Measurements from ENCODE around the gene INAFM1.

INAFM1 gene

DNA sequence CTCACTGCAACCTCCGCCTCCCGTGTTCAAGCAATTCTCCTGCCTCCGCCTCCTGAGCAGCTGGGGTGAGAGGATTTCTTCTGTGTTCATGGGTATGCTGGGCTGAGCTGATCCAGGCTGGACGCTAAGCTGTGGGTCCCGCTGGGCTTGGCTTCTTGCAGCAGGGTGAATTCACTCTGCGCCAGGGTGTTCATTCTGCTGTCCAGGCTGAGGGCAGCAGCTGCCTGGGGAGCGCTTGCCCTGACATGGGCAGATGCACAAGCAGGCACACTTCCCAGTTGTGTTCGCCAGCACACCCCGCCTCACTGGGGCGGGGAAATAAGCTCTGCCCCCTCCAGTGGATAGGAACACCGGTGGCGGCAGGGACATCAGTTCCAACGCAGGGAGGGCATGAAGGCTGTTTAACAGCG is 7.3 kb upstream of the INAFM1 start:
- H3K4me3 ChIP-seq (ENCODE audit: low read length), result no peak overlapping the region
- no peaks in the 10 kb centered on the region for H3K9me3 ChIP-seq (ENCODE audit: control insufficient read depth, insufficient read depth, low read length)
- H4K20me1 ChIP-seq (ENCODE audit: control insufficient read depth, insufficient read depth, low read depth, low read length), result no peaks in the 10 kb centered on the region
- H3K79me2 ChIP-seq (ENCODE audit: control insufficient read depth, low read length), result no peaks in the 10 kb centered on the region
- H3K27ac ChIP-seq (ENCODE audit: low read depth, low read length), result no peak overlapping the region
- H3F3A ChIP-seq (ENCODE audit: control insufficient read depth, insufficient read depth), result no peaks in the 10 kb centered on the region
- TF ChIP-seq EZH2phosphoT487 (IDR thresholded peaks at IDR 0.05; ENCODE audit: borderline replicate concordance, low read length), result no peak
- TF ChIP-seq, protein P1, sequence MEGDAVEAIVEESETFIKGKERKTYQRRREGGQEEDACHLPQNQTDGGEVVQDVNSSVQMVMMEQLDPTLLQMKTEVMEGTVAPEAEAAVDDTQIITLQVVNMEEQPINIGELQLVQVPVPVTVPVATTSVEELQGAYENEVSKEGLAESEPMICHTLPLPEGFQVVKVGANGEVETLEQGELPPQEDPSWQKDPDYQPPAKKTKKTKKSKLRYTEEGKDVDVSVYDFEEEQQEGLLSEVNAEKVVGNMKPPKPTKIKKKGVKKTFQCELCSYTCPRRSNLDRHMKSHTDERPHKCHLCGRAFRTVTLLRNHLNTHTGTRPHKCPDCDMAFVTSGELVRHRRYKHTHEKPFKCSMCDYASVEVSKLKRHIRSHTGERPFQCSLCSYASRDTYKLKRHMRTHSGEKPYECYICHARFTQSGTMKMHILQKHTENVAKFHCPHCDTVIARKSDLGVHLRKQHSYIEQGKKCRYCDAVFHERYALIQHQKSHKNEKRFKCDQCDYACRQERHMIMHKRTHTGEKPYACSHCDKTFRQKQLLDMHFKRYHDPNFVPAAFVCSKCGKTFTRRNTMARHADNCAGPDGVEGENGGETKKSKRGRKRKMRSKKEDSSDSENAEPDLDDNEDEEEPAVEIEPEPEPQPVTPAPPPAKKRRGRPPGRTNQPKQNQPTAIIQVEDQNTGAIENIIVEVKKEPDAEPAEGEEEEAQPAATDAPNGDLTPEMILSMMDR (IDR thresholded peaks at IDR 0.05; ENCODE audit: low read depth, low read length, poor library complexity, severe bottlenecking), result no peak
- H3K36me3 ChIP-seq (ENCODE audit: control insufficient read depth, low read length), result peaks cover 27% of the 10 kb centered on the region
- peaks cover 7% of the 10 kb centered on the region for H3K4me1 ChIP-seq (ENCODE audit: control insufficient read depth, low read length)
- no peaks in the 10 kb centered on the region for H3K27me3 ChIP-seq (ENCODE audit: control insufficient read depth, low read length)
- no peaks in the 10 kb centered on the region for H3K9me2 ChIP-seq (replicated peaks; ENCODE audit: control insufficient read depth, low read length)
- H3K4me2 ChIP-seq (ENCODE audit: low read length), result no peak overlapping the region

DNA sequence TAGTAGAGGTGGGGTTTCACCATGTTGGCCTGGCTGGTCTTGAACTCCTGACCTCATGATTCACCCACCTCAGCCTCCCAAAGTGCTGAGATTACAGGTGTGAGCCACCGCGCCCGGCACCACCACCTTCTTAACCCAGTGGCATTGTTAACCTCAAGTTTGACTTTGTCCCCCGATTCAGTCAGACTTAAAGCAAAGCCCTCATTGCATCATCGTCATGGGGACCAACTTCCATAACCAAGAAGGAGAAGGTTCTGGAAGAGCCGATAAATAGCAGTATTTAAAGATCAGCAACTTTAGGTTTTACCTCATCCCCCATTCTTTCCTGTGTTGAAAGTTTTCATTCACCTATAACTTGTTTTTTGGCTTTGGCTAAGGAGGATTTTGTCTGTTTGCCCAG is 6.7 kb upstream of the INAFM1 start:
- Histone ChIP-seq H3F3A (ENCODE audit: control insufficient read depth, insufficient read depth) (no peaks in the 10 kb centered on the region), H3K27ac (ENCODE audit: low read depth, low read length) (no peak overlapping the region), H3K9me3 (ENCODE audit: control insufficient read depth, insufficient read depth, low read length) (no peaks in the 10 kb centered on the region), H4K20me1 (ENCODE audit: control insufficient read depth, insufficient read depth, low read depth, low read length) (no peaks in the 10 kb centered on the region), H3K79me2 (ENCODE audit: control insufficient read depth, low read length) (no peaks in the 10 kb centered on the region), H3K4me3 (ENCODE audit: low read length) (no peak overlapping the region), H3K4me2 (ENCODE audit: low read length) (no peak overlapping the region), H3K36me3 (ENCODE audit: control insufficient read depth, low read length) (peaks cover 20% of the 10 kb centered on the region), H3K27me3 (ENCODE audit: control insufficient read depth, low read length) (no peaks in the 10 kb centered on the region), H3K4me1 (ENCODE audit: control insufficient read depth, low read length) (peaks cover 10% of the 10 kb centered on the region), H3K9me2 (replicated peaks; ENCODE audit: control insufficient read depth, low read length) (no peaks in the 10 kb centered on the region)
- TF ChIP-seq EZH2phosphoT487 (IDR thresholded peaks at IDR 0.05; ENCODE audit: borderline replicate concordance, low read length), result no peak

DNA sequence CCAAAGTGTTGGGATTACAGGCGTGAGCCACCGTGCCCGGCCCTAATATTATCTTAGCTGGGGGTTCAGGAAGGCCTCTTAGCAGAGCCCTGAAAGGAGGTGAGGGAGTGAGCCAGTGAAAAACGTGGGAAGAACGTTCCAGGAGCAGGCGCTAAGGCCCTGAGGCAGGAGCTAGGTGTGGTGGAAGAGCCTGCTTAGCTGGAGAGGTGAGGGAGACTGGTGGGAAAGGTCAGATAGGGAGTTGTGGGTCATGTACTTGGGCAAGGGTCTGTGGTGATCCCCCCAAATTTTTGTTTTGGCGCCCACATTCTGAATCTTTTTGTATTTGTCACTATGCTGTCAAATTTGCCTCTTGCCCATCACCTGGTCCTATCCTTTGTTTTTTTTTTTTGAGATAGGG is 5.1 kb upstream of the INAFM1 start:
- Histone ChIP-seq H4K20me1 (ENCODE audit: control insufficient read depth, insufficient read depth, low read depth, low read length) (no peaks in the 10 kb centered on the region), H3F3A (ENCODE audit: control insufficient read depth, insufficient read depth) (0 out of 2 replicates have a peak, but pooled peaks cover 2% of the 10 kb centered on the region), H3K79me2 (ENCODE audit: control insufficient read depth, low read length) (no peaks in the 10 kb centered on the region), H3K27ac (ENCODE audit: low read depth, low read length) (no peak overlapping the region), H3K27me3 (ENCODE audit: control insufficient read depth, low read length) (no peaks in the 10 kb centered on the region), H3K4me1 (ENCODE audit: control insufficient read depth, low read length) (peaks cover 12% of the 10 kb centered on the region), H3K4me3 (ENCODE audit: low read length) (no peak overlapping the region), H3K9me2 (replicated peaks; ENCODE audit: control insufficient read depth, low read length) (no peaks in the 10 kb centered on the region), H3K4me2 (ENCODE audit: low read length) (no peak overlapping the region), H3K36me3 (ENCODE audit: control insufficient read depth, low read length) (peaks cover 14% of the 10 kb centered on the region; the same call in 1 of the 2 replicates), H3K9me3 (ENCODE audit: control insufficient read depth, insufficient read depth, low read length) (no peaks in the 10 kb centered on the region)
- no peak for TF ChIP-seq EZH2phosphoT487 (IDR thresholded peaks at IDR 0.05; ENCODE audit: borderline replicate concordance, low read length)
- TF ChIP-seq, protein P1 (IDR thresholded peaks at IDR 0.05; ENCODE audit: low read depth, low read length, poor library complexity, severe bottlenecking), result no peak

DNA sequence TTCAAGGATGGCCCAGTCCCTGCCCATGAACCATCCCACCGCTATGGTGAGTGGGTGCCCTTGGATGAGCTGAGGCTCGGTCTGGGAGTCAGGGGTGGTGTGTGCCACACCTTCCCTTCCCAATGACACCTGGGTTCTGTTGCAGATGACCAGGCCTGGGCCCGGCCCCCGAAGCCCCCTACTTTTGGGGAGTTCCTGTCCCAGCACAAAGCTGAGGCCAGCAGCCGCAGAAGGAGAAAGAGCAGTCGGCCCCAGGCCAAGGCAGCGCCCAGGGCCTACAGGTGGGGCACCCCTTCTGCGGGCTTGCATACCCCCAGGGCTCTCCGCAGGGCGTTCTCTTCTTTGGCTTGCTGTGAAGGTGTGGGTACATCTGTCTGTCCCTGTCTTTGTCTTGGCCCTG is 4.3 kb upstream of the INAFM1 start:
- Histone ChIP-seq H3K9me3 (ENCODE audit: control insufficient read depth, insufficient read depth, low read length) (no peaks in the 10 kb centered on the region), H3K4me3 (ENCODE audit: low read length) (no peak overlapping the region), H3K9me2 (replicated peaks; ENCODE audit: control insufficient read depth, low read length) (no peaks in the 10 kb centered on the region), H4K20me1 (ENCODE audit: control insufficient read depth, insufficient read depth, low read depth, low read length) (no peaks in the 10 kb centered on the region; the same call in 1 of the 2 replicates), H3K27me3 (ENCODE audit: control insufficient read depth, low read length) (no peaks in the 10 kb centered on the region), H3K79me2 (ENCODE audit: control insufficient read depth, low read length) (peaks cover 6% of the 10 kb centered on the region), H3K27ac (ENCODE audit: low read depth, low read length) (no peak overlapping the region), H3F3A (ENCODE audit: control insufficient read depth, insufficient read depth) (0 out of 2 replicates have a peak, but pooled peaks cover 2% of the 10 kb centered on the region), H3K4me2 (ENCODE audit: low read length) (no peak overlapping the region), H3K36me3 (ENCODE audit: control insufficient read depth, low read length) (peaks cover 12% of the 10 kb centered on the region), H3K4me1 (ENCODE audit: control insufficient read depth, low read length) (peaks cover 18% of the 10 kb centered on the region)
- TF ChIP-seq, protein P1 (IDR thresholded peaks at IDR 0.05; ENCODE audit: low read depth, low read length, poor library complexity, severe bottlenecking), result no peak
- TF ChIP-seq EZH2phosphoT487 (IDR thresholded peaks at IDR 0.05; ENCODE audit: borderline replicate concordance, low read length), result no peak

Data from DOHH2 (cell line).